Skeletal muscle tissue (tissue), 5 donors: ENCODE measurements around the gene KCNH3. TPM values are rescaled to one million over a fixed set of nuclear protein-coding genes. Genes with fewer than 3 reads are reported as not detected.
"Not testable (repeated sequence)": the region's sequence is repeated elsewhere in the genome, so short reads cannot be mapped to it uniquely, and the experiment has no call there.

Experiments
- H3K27ac ChIP-seq: one replicate; pipeline ENCODE4 v1.7.0; 2013; ENCODE audit warnings: mild to moderate bottlenecking, low read depth, low read length, inconsistent platforms
- H3K27me3 ChIP-seq, 3 donors: one replicate each; pipeline ENCODE4 v1.7.0; 2013; ENCODE audit warnings: low read length in 3 of 3; ENCODE audit not compliant: control insufficient read depth in 3 of 3, insufficient read depth in 3 of 3
- H3K36me3 ChIP-seq, 3 donors: one replicate each; pipeline ENCODE4 v1.7.0; 2013; ENCODE audit warnings: low read length in 3 of 3; ENCODE audit not compliant: control insufficient read depth in 3 of 3, insufficient read depth in 3 of 3
- H3K4me1 ChIP-seq, 3 donors: one replicate each; pipeline ENCODE4 v1.7.0; 2013; ENCODE audit warnings: low read length in 3 of 3, mild to moderate bottlenecking in 3 of 3; ENCODE audit not compliant: control insufficient read depth in 3 of 3, insufficient read depth in 3 of 3
- H3K4me3 ChIP-seq, 3 donors: one replicate each; pipeline ENCODE4 v1.7.0; 2013; ENCODE audit warnings: low read length in 3 of 3
- H3K9ac ChIP-seq, 3 donors: one replicate each; pipeline ENCODE4 v1.7.0; 2013; ENCODE audit warnings: low read length in 3 of 3, mild to moderate bottlenecking in 3 of 3, moderate library complexity in 2 of 3, low read depth in 1 of 3
- H3K9me3 ChIP-seq, 3 donors: one replicate each; pipeline ENCODE4 v1.7.0; 2013; ENCODE audit warnings: low read length in 3 of 3; ENCODE audit not compliant: control insufficient read depth in 3 of 3
- small RNA-seq: library from RNA; depleted of rRNA; stranded (forward); fragments of <200 nt; gene quantifications from one replicate; pipeline ENCODE3, GENCODE V24; 2014
- total RNA-seq: library from RNA; depleted of rRNA; stranded (reverse); fragments of >200 nt; gene quantifications from one replicate; pipeline ENCODE4 v1.2.3, GENCODE V29; 2014
- donor health status: Osteomylitis.

KCNH3 gene
- total RNA-seq, 1 donor from 2014 or later = 0.52 TPM

DNA sequence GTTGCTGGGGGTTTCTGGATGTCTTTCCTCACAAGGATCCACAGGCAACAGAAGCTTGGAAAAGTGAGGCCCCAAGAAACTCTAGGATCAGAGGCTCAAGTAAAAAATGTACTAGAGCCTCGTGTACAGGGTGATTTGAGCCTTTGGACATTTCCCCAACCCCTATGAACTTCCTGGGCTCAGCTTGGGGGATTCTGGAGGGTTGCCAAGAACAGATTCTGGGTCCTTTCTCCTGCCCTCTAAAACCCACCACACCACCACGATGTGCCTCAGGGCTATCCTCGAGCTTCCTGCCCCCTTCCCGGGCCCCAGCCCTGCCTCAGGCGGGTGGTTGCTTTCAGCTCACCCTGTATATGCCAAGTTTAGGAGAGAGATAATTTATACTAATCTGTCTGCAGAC is 66.0 kb downstream of the KCNH3 start:
- peaks cover 2 to 7% (median 2%) of the 10 kb centered on the region in 3 donors for H3K36me3 ChIP-seq
- H3K4me1 ChIP-seq = peaks cover 0 to 6% (median 4%) of the 10 kb centered on the region in 3 donors
- no peaks in the 10 kb centered on the region for H3K27me3 ChIP-seq
- H3K9ac ChIP-seq = no peak overlapping the region
- H3K9me3 ChIP-seq = no peaks in the 10 kb centered on the region
- no peak overlapping the region for H3K4me3 ChIP-seq
- no peak overlapping the region for H3K27ac ChIP-seq

DNA sequence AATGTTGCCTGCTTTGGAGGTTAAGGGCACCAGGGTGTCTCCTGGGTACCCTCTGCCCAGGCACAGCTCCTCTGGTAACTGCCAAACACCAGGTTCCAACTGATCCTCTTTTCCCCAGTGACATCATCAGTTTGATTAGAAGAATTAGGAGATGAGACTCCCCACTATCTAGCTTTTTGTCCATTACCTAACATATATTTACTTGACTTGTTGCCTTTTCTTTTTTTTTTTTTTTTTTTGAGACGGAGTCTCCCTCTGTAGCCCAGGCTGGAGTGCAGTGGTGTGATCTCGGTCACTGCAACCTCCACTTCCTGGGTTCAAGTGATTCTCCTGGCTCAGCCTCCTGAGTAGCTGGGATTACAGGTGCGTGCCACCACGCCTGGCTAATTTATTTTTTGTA is 66.7 kb downstream of the KCNH3 start, which contains the start of gene FAM186B:
TSS of gene FAM186B (minus strand) at position 101 of the 400 bp plus-strand sequence. CDS start 162 bp downstream, outside the sequence.
- H3K27me3 ChIP-seq, H3K27ac ChIP-seq, H3K4me1 ChIP-seq, H3K36me3 ChIP-seq, H3K9ac ChIP-seq, H3K9me3 ChIP-seq, H3K4me3 ChIP-seq: not testable (repeated sequence)

Small RNA genes within 50 kb of the gene (small RNA-seq; reads per million reads assigned to genes)
- gene POLR2KP1 = not detected
- gene RNU6-834P = not detected

Other genes with a start within 250 kb of the KCNH3 start
- 2.6 TPM for gene PRPH, start 243.9 kb upstream of the KCNH3 start, total RNA-seq
- 3.1 TPM for gene TROAP, start 215.8 kb upstream of the KCNH3 start, total RNA-seq
- not detected for gene C1QL4, start 201.8 kb upstream of the KCNH3 start, total RNA-seq
- not detected for gene DNAJC22, start 192.1 kb upstream of the KCNH3 start, total RNA-seq
- gene SPATS2, start 171.6 kb upstream of the KCNH3 start, total RNA-seq = 19.8 TPM
- 33.9 TPM for gene MCRS1, start 29.1 kb downstream of the KCNH3 start, total RNA-seq
- not detected for gene FAM186B, start 66.6 kb downstream of the KCNH3 start, total RNA-seq
- 7.3 TPM for gene PRPF40B, start 84.5 kb downstream of the KCNH3 start, total RNA-seq
- gene FMNL3, start 168.4 kb downstream of the KCNH3 start, total RNA-seq = 19.3 TPM
- gene TMBIM6, start 202.5 kb downstream of the KCNH3 start, total RNA-seq = 185 TPM